LoVo (cell line): ENCODE measurements around the gene SPRYD4.
"Not testable (repeated sequence)": the region's sequence is repeated elsewhere in the genome, so short reads cannot be mapped to it uniquely, and the experiment has no call there.

Experiments
- DNase-seq: peaks from one replicate; pipeline ENCODE4 v3.0.0-alpha.2; 2016; ENCODE audit warnings: low spot score

The SPRYD4 gene

GRCh38 chr12:56476972-56477432 is 8.6 kb downstream of the SPRYD4 start:
- DNase-seq: no peak

- DNase-seq: no peak
These were observed 9.3 kb downstream of the SPRYD4 start for GRCh38 chr12:56477521-56478225.

- DNase-seq: no peak
These were observed 11.2 kb downstream of the SPRYD4 start for GRCh38 chr12:56479625-56480024.

GRCh38 chr12:56484566-56484965 is 16.2 kb downstream of the SPRYD4 start:
- no peak for DNase-seq

GRCh38 chr12:56486694-56487093 is 18.3 kb downstream of the SPRYD4 start:
- no peak for DNase-seq

GRCh38 chr12:56487448-56488040 is 19.2 kb downstream of the SPRYD4 start:
- peak; percentile 73 for DNase-seq

- DNase-seq: peak; percentile 87
These were observed 19.9 kb downstream of the SPRYD4 start, which contains the start of gene GLS2 for GRCh38 chr12:56488041-56488955. Gene GLS2, minus strand, starts transcription at chr12:56488161. Its CDS starts 43 bp downstream, at chr12:56488118.

- no peak for DNase-seq
These were observed 22.0 kb downstream of the SPRYD4 start for GRCh38 chr12:56490360-56490759.

GRCh38 chr12:56493409-56494105 is 25.2 kb downstream of the SPRYD4 start:
- DNase-seq: not testable (repeated sequence)

- DNase-seq: not testable (repeated sequence)
These were observed 25.7 kb downstream of the SPRYD4 start for GRCh38 chr12:56494106-56494415.

GRCh38 chr12:56494481-56494880 is 26.1 kb downstream of the SPRYD4 start:
- not testable (repeated sequence) for DNase-seq

- not testable (repeated sequence) for DNase-seq
These were observed 28.3 kb downstream of the SPRYD4 start for GRCh38 chr12:56496704-56497103.

GRCh38 chr12:56498126-56498902 is 29.9 kb downstream of the SPRYD4 start:
- DNase-seq: not testable (repeated sequence)

GRCh38 chr12:56499452-56499851 is 31.1 kb downstream of the SPRYD4 start:
- DNase-seq: not testable (repeated sequence)

GRCh38 chr12:56499879-56500278 is 31.5 kb downstream of the SPRYD4 start:
- not testable (repeated sequence) for DNase-seq

GRCh38 chr12:56510786-56511185 is 42.4 kb downstream of the SPRYD4 start:
- DNase-seq: no peak

- DNase-seq: not testable (repeated sequence)
These were observed 45.6 kb downstream of the SPRYD4 start for GRCh38 chr12:56514014-56514318.

GRCh38 chr12:56517854-56518253 is 49.5 kb downstream of the SPRYD4 start:
- peak; percentile 75 for DNase-seq

- peak; percentile 80 for DNase-seq
These were observed 50.2 kb downstream of the SPRYD4 start for GRCh38 chr12:56518570-56518969.

GRCh38 chr12:56520048-56520447 is 51.7 kb downstream of the SPRYD4 start:
- no peak for DNase-seq

- DNase-seq: no peak
These were observed 52.1 kb downstream of the SPRYD4 start for GRCh38 chr12:56520506-56520905.
